ENCODE results near the gene SMAD2.
"Not testable (repeated sequence)": the region's sequence is repeated elsewhere in the genome, so short reads cannot be mapped to it uniquely, and the experiment has no call there.

SMAD2 gene

GRCh38 chr18:47831351-47831750 lies 99.1 kb downstream of the SMAD2 start:
- DNase-seq, result no peak

GRCh38 chr18:47830772-47831171 lies 99.7 kb downstream of the SMAD2 start:
- DNase-seq, result no peak

- no peak for DNase-seq
Measured at GRCh38 chr18:47829831-47830230, 100.6 kb downstream of the SMAD2 start.

- DNase-seq, result not testable (repeated sequence)
Measured at GRCh38 chr18:47828031-47828430, 102.4 kb downstream of the SMAD2 start.

GRCh38 chr18:47826157-47827074 lies 104.0 kb downstream of the SMAD2 start:
- no peak for DNase-seq

GRCh38 chr18:47821314-47821713 lies 109.1 kb downstream of the SMAD2 start:
- no peak for DNase-seq

- no peak for DNase-seq
Measured at GRCh38 chr18:47817795-47818077, 112.7 kb downstream of the SMAD2 start.

- no peak for DNase-seq
Measured at GRCh38 chr18:47817017-47817794, 113.3 kb downstream of the SMAD2 start.

- no peak for DNase-seq
Measured at GRCh38 chr18:47815486-47816270, 114.8 kb downstream of the SMAD2 start.

GRCh38 chr18:47809420-47809819 lies 121.0 kb downstream of the SMAD2 start:
- peak; percentile 5 for DNase-seq

- DNase-seq, result no peak
Measured at GRCh38 chr18:47802802-47803201, 127.7 kb downstream of the SMAD2 start.

GRCh38 chr18:47801817-47802216 lies 128.6 kb downstream of the SMAD2 start:
- DNase-seq, result no peak

GRCh38 chr18:47800756-47801155 lies 129.7 kb downstream of the SMAD2 start:
- no peak for DNase-seq

- no peak for DNase-seq
Measured at GRCh38 chr18:47800248-47800647, 130.2 kb downstream of the SMAD2 start.

GRCh38 chr18:47799376-47799775 lies 131.1 kb downstream of the SMAD2 start:
- no peak for DNase-seq

GRCh38 chr18:47798366-47798765 lies 132.1 kb downstream of the SMAD2 start:
- no peak for DNase-seq

GRCh38 chr18:47797126-47797525 lies 133.3 kb downstream of the SMAD2 start:
- DNase-seq, result no peak

- no peak for DNase-seq
Measured at GRCh38 chr18:47795434-47795814, 135.0 kb downstream of the SMAD2 start.

- DNase-seq, result peak; percentile 10
Measured at GRCh38 chr18:47794725-47795433, 135.6 kb downstream of the SMAD2 start.

GRCh38 chr18:47793609-47794008 lies 136.8 kb downstream of the SMAD2 start:
- DNase-seq, result no peak

GRCh38 chr18:47791461-47791985 lies 138.9 kb downstream of the SMAD2 start:
- DNase-seq, result no peak

- no peak for DNase-seq
Measured at GRCh38 chr18:47790036-47790435, 140.4 kb downstream of the SMAD2 start.

- DNase-seq, result no peak
Measured at GRCh38 chr18:47788621-47789020, 141.8 kb downstream of the SMAD2 start.

Measured in NCI-H1092 treated with DMSO at 0.1 percent for 48 hours (cell line).